Activated T-cell treated with anti-CD3 and anti-CD28 coated beads for 24 hours (primary cell): Measurements from ENCODE around the gene LPAR2.
"Not testable (repeated sequence)": the region's sequence is repeated elsewhere in the genome, so short reads cannot be mapped to it uniquely, and the experiment has no call there.

ENCODE experiments used
- DNase-seq: peaks from one replicate; pipeline ENCODE4 v3.0.0-alpha.2; 2020; ENCODE audit warnings: low read depth

LPAR2 gene

DNA sequence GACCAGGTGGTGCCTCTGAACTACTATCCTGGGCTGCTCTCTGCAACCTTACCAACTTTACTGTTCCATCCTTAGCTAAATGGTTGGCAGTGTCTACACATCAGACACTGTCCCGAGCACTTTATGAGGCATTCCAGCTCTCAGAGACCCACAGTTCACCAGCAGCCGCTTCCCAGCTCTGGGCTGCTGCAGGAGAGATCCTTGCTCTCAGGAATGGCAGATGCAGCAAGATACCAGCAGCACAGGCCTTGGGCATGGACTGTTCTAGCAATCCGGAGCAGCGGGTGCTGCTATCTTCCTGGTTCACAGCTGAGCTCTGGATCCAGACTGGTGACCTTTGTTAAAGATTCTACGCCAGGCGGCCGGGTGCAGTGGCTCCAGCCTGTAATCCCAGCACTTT, 3.3 kb upstream of the LPAR2 start:
- no peak for DNase-seq

DNA sequence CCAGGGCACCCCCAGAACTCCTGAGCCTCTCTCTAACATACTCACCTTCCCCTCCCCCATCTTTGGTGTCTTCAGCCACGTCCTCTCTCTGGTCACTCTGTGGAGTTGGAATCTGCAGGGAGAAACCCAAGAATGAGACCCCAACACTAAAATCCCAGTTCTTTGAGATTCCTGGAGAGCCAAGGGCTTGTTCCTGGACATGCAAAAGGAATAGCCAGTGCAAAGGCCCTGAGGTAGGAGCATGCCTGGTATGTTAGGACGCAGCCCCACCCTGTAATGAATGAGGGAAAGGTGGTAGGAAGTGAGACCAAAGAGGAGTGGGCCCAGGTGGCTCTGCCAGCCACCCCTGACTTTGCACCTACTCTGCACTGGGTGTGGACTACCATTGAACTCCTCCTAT, 2.4 kb upstream of the LPAR2 start:
- DNase-seq = no peak

DNA sequence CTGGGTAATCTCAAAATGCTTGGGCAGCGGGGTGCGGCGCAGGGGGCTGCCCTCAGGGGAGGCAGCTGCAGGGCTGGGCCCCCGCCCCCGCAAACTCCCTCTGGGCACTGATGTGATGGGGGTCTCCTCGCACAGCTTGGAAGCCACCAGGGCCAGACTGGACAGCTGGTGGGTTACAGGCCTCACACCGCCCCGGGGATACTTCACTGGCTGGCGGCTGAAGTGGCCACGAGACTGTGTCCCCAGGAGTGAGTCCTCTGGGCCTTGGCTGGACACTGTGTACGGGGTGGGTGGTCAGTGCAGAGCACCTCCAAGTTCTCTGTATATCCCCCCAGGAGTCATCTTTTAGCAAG, 2.0 kb upstream of the LPAR2 start:
- no peak for DNase-seq

DNA sequence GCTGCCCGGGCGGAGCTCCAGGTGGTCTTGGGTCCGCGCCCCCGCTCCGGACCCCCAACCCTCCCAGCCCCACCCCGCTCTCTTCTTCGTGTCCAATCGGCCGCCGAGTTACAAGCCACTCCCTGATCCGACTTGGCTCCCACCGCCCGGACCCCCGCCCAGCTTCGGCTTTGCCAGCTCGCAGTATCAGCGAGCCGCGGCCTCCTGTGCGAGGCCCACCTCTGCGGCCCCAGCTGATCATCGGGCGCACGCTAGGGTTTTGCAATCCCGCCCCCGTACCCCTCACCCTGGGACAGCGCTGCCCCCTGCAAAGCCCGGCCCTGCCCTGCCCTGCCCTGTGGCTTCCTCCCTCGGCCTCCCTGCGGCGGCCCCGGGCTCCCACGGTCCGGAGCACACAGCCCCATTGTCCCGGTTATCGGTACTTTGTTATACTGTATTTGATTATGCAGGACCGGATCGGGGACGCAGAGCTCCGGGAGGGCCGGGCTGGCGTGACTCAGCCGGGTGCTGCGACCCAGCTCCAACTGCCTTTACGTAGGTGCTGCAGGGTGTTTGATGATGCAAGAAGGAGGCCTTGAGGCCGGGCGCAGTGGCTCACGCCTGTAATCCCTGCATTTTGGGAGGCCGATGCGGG, 598 bp upstream of the LPAR2 start:
- peak; percentile 36 for DNase-seq

DNA sequence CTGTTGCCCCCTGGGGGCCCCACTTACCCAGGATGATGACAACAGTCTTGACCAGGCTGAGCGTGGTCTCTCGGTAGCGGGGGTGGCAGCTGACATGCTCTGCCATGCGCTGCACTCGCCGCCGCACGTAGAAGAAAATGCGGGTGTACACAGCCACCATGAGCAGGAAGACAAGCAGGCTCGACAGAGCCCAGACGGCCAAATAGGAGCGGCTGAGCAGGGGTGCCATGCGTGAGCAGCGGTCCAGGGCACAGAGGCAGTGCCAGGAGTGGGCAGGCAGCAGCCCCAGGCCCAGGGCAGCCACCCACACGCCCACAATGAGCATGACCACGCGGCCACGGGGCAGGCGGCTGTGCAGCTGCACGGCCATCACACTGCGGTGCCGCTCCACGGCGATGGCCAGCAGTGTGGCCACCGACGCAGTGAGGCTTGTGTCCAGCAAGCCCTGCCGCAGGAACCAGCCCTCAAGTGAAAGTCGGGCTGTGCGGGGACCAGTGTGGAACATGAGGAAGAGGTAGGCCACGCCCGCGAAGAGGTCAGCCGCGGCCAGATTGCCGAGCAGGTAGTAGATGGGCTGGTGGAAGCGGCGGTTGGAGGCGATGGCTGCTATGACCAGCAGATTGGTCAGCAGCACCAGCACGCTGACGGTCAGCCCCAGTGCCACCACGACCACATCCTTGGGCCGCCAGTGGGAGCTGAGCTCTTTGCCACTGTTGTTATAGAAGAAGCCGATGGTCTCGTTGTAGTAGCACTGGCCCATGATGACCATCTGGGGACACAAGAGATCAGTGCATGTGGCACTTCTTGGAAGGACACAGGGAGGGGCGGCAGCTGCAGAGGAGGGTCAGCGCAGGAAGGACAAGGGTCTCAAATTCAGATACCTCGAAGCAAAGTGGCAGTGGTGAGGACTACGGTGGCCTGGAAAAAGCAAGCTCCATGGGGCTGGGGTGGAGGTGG, 1.2 kb downstream of the LPAR2 start:
- no peak for DNase-seq

DNA sequence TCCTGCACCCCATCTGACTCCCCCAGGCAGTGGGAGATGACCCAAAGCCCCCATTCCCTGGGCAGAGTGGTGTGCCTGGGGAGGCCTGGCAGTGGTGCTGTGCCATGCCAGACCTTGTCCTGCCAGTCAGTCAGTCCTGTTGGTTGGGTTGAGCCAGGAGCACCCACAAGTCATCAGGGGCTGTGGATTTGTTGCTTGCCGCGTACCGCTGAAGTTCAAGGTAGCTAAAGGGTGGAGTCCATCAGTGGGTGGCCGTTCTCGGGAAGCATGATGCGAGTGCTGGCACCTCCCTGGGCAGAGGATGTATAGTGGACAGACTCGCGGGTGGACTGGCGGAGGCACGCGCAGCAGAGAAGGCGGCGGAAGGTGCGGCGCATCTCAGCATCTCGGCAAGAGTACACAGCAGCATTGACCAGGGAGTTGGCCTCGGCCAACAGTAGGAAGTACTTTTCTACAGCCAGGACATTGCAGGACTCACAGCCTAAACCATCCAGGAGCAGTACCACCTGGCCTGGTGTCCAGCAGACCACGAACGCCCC, 3.9 kb downstream of the LPAR2 start:
- no peak for DNase-seq

DNA sequence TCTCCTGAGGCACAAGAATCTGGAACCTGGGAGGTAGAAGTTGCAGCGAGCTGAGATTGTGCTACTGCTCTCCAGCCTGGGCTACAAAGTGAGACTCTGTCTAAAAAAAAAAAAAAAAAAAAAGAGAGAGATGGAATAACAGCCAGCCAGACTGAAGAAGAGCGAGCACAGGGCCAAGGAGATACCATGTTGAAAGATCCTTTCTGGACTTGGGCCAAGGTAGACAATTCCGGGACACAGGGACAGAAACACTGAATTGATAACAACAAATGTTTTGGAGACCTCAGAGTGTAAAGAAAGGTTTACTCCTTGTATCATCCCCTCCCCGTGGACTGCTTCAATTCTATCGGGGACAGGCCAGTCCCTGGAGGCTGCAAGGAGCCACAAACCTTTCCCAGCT, 4.6 kb downstream of the LPAR2 start:
- no peak for DNase-seq

DNA sequence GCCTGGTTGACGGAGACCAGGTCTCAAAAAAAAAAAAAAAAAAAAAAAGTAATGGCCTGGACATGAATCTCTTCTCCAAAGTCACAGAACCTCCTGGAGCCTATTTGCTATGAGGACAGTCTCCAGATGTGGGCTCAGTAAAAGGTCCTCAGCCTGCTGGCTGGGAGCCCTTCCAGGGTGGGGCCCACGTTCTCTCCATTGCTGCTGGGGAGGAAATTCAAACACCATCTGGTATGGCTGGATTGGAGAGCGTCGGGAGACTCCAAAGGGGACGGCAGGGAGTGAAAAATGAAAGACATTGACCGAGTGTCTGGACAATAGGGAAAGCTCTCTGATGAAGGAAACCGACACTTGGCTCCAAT, 8.2 kb downstream of the LPAR2 start:
- DNase-seq = no peak

DNA sequence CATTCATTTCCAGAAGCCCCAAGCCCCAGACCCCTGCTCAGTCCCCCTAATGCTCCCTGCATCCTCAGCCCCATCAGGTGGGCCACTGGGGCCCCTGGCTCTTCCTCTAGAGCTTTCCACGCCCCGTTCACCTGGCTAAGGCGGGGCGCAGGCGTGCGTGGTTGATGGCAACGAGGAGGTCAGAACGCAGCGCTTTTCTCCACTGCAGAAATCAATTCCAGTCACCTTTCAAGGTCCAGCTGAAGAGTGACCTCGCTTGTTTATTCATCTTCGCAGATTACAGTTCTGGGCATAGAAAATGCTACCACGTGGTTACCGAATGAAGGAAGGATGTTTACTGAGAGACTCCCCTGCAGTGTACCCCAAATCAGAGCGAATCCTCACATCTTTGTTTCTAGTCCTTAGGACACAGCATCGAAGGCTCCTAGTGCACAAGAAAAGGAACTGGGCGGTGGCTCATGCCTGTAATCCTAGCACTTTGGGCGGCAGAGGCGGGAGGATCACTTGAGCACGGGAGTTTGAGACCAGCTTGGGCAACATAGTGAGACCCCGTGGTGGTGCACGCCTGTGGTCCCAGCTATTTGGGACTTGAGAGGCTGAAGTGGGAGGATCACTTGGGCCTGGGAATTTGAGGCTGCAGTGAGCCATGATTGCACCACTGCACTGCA, 8.7 kb downstream of the LPAR2 start:
- DNase-seq = no peak

DNA sequence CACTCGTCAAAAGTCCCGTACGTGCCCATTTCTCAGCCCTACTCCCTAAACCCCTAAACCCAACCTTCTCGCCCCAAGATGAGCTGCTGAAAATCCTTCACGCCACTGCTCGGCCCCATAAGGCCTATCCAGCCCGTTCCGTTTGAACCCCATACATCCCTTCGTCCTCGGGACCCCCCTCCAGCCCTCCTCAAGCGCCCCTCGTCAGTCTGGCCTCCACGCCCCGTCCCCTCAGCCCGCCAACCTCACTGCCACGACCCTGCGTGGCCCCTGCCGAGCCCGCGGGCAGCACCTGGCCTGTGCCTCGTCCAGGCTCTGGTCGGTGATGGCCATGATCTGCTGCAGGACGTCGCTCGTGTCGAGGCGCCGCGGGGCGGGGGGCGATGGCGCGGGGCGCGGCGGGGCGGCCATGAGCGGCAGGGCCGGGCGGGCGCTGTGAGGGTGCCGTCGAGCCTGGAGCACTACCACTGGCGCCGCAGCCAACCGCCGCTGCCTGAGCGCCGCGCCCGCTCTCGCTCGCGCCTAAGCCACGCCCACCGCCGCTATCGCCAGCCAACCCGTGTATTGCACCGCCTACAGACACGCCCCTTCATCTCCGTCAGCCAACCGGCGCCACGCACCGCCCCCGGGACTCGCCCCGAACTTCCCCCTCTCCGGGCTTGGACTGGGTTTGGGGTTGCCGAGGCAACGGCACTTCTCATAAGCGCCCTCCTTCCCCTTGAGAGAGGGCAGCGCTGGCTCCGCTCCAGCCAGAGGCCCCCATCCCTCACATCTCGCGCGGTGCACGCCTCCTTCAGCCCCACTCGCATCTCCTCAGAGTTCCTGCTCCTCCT, 9.6 kb downstream of the LPAR2 start, which contains the start of gene PBX4:
TSS of gene PBX4 (minus strand) at position 469 of the 833 bp plus-strand sequence. CDS start at position 411, 58 bp downstream.
- DNase-seq = peak; percentile 98

DNA sequence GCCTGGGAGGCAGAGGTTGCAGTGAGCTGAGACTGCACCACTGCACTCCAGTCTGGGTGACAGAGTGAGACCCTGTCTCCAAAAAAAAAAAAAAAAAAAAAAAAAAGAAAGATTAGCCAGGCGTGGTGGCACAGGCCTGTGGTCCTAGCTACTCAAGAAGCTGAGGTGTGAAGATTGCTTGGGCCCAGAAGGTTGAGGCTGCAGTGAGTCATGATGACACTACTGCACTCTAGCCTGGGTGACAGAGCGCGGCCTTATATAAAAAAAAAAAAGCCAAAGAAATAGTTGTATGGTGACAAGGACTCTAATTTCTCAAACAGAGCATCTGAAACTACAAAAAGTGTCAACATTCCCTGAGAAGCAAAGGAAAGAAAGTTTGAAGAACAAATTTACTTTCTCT, 12.9 kb downstream of the LPAR2 start:
- no peak for DNase-seq

DNA sequence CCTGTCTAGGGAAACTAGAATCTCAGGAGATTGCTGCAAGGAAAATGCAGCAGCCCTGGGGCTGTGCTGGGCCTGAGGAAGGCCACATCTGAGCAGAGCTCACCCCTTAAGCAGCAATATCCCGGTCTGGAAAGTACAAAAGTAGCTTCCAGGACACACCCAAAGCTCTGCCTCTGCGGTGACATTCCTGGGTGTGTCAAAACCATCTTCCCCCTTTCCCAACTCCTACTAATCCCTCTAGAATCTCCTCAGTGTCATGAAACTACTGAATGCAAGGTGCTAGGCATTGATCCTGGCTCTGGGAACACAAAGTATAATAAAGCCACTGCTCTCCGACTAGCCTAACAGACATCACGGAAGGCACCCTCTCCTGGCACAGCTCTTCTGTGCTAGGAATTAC, 14.5 kb downstream of the LPAR2 start:
- DNase-seq = no peak

DNA sequence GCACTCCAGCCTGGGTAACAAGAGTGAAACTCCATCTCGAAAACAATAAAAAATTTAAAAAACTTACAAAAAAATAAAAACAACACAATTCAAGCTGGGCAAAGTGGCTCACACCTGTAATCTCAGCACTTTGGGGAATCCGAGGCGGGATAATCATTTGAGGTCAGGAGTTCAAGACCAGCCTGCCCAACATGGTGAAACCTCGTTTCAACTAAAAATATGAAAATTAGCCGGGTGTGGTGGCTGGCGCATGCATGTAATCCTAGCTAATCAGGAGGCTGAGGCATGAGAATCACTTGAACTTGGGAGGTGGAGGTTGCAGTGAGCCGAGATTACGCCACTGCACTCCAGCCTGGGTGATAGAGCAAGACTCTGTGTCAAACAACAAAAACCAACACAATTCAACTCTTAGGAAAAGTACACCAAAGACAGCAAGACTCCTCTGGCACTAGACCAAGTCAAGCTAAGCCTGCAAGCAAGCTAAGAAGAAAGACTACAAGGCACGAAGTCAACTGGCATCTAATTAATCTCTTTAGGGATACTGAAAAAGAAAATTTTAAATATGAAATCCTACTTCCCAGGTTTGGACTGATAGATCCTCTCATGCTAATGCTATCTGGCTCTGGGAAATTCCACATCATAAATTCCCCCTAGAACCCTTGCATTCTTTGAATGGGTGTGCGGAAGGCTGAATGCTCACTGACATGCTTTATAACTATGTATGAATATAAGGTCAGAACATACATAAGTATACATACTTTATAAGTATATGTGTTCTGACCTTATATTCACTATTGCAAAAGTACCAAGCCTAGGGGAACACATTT, 17.4 kb downstream of the LPAR2 start:
- DNase-seq = no peak

DNA sequence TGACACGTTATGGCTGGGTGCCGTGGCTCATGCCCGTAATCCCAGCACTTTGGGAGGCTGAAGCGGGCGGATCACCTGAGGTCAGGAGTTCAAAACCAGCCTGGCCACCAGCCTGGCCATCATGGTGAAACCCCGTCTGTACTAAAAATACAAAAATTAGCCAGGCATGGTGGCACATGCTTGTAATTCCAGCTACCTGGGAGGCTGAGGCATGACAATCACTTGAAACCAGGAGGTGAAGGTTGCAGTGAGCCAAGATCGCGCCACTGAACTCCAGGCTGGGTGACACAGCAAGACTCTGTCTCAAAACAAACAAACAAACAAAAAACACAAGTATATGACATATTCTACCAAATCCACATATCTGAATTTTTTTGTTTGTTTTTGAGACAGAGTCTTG, 21.3 kb downstream of the LPAR2 start:
- not testable (repeated sequence) for DNase-seq

DNA sequence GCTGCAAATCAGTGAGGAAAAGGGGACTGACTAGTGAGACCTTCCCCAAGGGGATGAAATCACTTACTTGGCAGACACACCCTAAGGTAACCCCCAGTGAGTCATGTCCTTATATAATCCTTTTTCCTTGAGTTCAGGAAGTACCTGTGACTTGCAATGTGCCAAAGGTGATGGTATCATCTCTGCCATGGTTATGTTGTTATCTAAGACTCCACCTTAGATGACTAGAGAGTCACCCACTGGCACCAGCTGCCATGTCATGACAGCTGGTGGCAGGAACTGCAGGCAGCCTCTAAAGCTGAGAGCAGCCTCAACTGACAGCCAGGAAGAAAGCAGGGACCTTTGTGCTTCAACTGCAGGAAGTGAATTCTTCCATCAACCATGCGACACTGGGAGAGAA, 22.0 kb downstream of the LPAR2 start:
- no peak for DNase-seq

DNA sequence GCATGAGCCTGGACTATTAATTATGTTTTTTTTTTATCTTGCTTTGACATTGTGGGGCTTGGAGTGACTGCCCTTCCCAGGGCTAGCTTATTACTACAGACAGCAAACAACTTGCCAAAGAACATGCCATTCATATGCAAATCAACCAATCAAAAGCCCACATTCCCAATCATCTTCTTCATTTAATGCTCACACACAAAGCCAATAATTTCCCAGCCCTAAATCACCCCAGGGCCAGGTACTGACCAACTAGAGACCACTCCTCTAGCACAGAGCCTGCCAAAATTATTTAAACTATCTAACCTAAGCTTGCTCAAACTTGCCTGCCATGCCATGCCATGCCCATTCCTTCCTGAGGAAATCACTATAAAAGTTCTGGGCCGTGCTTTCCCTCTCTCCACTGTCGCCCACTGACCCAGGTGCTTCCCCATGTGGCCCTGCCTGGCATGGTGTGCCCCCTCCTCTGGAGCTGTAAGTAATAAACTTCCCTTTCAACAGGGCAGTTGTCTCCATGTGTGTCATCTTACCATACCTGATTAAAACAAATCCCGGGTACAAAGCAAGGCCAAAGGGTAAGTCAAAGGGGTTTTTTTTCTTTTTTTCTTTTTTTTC, 25.2 kb downstream of the LPAR2 start:
- DNase-seq = no peak

DNA sequence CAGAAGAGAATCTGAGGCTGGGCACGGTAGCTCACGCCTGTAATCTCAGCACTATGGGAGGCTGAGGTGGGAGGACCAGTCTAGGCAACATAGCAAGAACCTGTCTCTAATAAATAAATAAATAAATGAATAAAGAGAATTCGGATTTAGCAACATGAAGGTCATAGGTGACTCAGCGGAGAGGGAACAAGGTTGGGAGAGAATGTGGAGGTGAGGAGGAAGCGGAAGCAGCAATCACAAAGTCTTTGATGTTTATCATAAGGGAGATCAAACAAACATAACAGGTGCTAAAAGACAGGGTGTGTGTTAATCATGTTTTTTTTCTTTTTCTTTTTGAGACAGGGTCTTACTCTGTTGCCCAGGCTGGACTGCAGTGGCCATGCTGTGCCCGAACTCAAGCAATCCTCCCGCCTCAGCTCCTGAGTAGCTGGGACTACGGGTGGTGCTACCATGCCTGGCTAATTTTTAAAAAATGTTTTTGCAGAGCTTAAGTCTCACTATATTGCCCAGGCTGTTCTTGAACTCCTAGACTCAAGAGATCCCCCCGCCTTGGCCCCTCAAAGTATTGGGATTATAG, 25.8 kb downstream of the LPAR2 start:
- DNase-seq = no peak

DNA sequence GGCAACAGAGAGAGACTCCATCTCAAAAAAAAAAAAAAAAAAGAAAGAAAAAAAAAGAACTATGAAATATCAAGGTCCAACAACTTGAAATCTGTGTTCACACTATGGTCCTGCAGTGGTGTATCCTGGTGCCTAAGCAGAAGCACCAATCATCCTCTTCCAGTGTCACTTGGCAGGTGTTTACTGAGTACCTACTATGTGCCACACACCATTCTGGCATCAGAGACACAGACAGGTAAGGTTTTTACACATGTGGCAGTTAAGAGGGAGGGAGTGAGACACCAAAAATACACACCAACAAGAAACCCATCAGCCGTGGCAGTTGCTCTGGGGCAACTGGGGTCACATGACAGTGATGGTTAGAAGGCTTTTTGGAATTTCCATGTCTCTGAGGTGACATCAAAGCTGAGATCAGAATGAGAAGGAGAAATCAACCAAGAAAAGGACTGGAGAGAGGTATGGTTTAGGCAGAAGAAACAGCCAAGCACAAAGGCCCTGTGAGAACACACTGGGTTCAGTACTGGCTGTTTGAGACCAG, 27.2 kb downstream of the LPAR2 start:
- DNase-seq = no peak

DNA sequence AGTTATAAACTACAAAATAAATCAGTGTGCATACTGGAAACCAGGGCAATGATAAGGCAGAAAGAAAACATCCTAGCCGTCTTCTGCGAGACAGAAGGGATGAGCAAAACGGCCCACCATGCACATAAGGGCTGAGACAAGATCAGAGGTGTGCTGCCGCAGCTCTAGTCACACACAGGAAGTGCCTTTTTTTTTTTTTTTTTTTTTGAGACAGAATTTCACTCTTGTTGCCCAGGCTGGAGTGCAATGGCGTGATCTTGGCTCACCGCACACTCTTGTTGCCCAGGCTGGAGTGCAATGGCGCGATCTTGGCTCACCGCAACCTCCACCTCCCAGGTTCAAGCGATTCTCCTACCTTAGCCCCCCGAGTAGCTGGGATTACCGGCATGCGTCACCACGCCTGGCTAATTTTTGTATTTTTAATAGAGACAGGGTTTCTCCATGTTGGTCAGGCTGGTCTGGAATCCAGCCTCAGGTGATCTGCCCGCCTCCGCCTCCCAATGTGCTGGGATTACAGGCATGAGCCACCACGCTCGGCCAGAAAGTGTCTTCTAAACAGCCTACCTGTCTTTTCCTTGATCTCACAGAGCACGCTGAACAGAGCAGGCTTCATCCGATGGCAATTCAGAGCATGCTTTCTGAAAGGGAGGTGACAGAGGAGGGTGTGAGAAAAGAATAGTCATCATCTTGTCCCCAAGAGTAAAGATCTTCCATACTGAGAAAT, 29.1 kb downstream of the LPAR2 start:
- DNase-seq = peak; percentile 43
